HG02870 (cell line): Measurements from ENCODE around the gene TRAF3IP3.

Experiments
- ATAC-seq: cut with Tn5 transposase; IDR thresholded peaks from one replicate; pipeline ENCODE4 v1.9.1; 2021; ENCODE audit warnings: mild to moderate bottlenecking, moderate library complexity; ENCODE audit not compliant: unreplicated experiment

Gene TRAF3IP3

DNA sequence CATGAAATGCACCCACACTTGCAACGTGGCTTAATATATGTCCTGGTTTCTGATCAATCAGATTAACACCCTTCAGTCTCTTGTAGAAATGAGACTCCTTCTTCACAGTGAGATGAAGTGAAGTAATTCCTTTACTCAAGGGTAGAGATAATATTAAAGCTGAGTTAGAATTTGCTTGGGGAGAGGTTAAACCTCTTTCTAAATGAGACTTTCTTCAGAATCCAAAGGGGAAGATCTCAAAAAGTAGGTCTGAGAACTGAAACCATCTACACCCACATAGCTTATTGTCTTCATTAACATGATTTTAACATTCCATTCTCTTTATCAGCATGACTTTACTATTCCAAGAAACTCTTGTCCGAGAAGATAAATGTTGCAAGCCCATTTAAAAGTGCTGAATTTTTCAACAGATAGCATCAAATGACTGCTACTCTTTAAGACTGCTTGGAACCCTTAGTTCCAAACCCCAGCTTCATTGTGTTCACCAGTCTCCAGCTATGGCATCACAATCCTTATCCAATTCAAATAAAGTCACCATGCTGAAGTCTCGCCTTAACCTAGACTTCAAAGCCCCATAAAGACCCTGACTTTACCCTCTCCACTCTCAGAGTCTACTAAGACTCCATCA, 19.2 kb upstream of the TRAF3IP3 start:
- no peak for ATAC-seq

DNA sequence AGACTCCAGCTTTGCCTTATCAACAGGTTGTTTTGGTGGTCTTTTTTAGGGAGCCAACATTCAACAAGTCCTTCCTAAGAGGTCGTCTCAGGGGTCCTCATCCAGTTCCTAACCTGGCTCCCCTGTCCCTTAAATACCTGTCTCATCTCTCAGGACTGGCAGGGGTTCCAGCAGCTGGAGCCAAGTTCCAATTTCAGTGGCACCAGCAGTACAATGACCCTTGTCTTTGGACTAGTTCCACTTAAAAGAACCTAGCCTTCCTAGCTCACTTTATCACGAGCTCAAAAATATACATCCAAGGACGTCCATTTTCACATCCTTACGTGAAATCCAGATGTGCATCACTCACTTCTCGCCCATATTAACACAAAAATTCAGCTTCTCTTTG, 18.7 kb upstream of the TRAF3IP3 start:
- ATAC-seq, result no peak

DNA sequence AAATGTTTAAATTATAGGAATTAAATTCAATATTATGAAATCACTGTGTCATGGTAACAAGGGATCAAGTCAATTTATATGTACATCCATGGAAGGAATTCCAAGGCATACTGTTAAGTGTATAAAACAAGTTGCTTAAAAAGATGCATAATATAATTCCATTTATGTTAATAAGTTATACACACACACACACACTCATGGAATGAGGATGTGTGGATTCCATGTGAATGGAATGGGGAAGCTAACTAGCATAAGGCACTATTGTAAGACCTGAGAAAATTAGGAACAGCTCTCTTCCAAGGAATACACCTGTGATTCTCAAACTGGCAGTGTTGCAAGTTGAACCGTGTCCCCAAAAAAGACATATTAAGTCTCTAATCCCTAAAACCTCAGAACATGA, 17.6 kb upstream of the TRAF3IP3 start:
- ATAC-seq, result no peak

DNA sequence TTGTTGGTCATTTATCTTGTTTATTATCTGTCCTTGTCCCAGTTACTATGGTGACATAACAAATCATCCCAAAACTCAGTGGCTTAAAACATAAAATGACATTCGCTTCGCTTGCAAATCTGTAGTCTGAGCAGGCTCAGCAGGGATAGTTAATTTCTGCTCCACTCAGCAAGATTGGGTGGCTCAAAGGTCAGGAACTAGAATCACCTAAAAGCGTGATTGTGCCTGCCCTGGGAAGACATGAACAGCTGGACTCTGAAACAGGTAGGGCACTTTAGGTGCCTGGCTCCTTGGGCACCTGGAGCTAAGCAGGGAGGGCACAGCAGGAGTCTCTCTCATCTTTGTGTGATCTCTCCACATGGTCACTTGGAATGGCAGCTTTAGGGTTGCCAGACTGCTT, 14.7 kb upstream of the TRAF3IP3 start:
- no peak for ATAC-seq

DNA sequence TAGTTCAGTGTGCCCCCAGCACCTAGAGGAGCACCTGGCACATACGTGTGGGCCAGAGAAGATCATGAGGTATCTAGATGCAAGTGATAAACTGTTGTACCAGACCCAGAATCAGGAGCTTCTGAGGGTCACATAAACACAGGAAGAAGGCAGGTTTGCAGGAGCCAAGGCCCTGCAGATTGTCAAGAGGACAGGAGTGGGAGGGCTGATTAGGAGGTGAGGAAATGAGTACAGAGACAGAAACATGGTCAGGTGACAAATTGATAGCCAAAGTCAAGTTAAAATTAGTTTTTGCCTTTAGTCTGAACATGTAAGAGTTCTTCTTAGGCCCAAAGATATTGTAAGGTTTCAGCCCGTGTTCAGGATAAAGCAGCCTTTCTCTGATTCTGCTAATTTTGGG, 14.0 kb upstream of the TRAF3IP3 start:
- no peak for ATAC-seq

DNA sequence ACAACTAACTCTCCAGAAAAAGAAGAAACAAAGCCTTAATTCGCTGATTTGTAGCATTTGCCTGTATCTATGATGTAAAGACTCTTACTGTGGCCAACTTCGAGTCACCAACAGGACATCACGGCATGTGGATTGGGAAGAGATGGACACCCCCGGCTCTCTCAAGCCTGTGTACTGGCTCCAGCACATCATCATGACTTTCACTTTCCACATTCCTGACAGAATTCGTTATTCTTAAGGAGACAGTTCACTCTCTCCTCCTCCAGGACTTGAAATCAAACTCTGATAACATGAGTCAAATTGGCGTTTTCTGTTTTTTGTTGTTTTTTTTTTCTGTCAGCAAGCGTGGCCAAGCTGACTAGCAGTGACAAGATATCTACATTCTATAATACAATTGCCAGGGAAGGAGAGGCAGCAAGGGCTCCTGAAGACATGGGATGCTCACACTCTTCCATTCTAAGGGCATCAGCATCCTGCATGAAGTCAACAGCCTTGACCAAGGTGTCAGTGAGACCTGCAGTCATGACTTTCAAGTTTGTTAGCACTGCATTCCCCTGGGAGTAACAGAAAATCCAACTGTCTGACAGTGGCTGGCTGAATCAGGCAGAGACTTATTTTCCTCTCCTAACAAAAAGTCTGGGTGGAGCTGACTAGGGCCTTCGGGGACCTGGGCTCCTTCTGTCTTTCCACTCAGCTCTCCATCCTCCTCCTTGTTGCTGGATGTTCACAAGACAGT, 13.3 kb upstream of the TRAF3IP3 start:
- ATAC-seq, result no peak

DNA sequence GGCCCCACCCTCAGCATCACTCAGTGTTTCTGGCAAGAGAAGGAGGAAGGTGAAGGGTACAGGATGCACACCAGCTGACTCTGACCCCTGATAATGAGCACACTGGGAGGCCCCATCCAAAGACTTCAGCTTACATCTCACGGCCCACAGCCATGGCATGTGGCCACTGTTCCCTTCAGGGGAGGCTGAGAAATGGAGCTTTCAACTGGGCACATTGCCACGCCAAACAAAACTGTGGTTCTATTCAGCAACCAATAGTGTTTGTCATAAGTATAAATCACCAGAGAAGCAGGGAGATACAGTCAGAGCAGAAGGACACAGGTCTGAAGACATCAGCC, 12.7 kb upstream of the TRAF3IP3 start:
- no peak for ATAC-seq

DNA sequence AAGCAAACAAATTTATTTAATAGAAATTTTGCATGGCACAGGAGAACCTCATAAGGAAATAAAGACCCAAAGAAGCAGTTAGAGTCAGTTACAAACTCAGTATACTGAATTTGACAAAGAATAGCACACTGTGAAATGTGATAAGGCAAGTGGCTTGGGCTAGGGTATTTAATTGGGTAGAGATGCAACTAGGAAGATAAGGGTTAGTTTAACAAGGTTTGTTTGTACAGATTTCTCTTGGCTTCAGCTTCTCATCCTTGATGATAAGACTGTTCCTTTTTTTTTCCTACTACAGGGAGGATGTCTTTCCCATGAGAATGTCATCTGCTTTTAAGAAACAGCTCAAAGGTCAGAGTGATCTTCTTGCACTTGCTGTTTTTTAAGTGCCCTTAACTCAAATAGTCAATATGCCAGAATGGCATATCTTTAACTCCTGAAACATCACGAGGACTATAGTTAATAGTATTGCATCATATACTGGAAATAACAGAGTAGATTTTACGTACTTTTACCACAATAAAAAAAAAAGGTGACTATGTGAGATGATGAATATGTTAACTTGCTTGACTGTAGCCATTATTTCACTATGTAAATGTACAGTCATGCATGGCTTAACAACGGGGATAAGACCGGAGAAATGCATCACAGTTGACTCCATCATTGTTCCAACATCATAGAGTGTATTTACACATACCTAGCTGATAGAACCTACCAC, 9.2 kb upstream of the TRAF3IP3 start:
- no peak for ATAC-seq

DNA sequence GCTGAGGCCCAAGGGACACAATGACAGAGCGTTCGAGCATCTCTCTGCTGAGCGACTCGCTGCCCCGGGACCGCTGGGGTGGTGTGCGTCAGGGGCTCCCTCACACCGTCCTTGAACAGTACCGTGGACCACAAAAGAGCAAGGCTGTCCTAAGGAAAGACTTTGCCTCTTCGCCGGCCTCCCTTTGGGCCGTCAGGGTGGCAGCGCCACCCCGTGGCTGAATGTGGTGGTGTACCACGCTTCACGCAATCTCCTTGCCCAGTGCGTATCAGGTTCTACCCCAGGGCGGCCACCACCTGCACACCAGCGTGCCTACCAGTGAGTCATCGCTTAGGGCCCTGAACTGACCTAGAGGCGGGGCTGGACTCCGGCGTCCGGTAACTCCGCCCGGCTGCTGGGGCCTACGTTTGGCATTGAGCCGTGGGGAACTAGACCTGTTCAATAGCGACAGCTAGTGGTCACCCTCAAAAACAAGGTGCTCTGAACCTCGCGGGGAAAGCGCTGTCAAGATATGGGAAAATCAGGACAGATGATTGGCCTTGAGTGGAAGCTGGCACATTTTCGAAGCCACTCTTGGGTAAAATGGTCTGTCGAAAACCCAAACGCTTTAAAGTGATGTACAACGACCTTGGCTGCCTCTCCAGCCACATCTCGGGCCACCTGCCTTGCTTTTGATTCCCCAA, 8.1 kb upstream of the TRAF3IP3 start:
- peak; percentile 38 for ATAC-seq

DNA sequence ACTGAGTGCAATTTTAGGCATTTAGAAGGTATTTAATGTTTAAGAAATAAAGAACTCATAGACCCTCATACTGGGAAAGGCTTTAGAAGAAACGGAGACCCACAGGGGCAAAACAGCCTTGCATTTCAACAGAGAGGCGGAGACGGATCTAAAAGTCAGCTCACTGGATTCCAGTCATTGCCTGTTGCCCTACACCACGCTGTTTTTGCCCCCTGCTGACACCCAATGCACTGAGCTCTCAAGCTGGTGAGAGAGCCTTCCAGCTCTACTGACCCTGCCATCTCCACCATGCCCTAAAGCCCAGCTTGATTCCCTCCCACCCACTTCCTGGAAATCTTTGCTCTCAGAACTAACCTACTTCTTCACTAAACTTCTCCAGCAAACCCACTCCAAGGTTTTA, 7.2 kb upstream of the TRAF3IP3 start:
- ATAC-seq, result no peak

DNA sequence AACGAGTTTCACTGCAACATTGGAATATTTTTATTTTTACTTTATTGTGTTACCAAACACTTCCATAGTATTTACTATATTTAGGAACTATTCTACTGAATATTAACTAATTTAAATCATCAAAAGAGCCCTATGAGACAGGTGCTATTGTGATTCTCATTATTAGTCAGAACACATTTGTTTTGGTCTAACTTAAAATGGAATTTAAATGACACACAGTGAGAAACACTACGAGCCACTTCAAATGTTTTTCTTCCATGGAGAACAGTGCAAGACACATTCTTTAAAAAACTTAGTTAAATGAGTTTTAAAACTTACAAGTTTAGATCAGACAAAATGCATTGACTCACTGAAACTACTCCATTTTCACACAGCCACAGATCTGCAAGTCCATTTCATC, 6.6 kb upstream of the TRAF3IP3 start:
- no peak for ATAC-seq

DNA sequence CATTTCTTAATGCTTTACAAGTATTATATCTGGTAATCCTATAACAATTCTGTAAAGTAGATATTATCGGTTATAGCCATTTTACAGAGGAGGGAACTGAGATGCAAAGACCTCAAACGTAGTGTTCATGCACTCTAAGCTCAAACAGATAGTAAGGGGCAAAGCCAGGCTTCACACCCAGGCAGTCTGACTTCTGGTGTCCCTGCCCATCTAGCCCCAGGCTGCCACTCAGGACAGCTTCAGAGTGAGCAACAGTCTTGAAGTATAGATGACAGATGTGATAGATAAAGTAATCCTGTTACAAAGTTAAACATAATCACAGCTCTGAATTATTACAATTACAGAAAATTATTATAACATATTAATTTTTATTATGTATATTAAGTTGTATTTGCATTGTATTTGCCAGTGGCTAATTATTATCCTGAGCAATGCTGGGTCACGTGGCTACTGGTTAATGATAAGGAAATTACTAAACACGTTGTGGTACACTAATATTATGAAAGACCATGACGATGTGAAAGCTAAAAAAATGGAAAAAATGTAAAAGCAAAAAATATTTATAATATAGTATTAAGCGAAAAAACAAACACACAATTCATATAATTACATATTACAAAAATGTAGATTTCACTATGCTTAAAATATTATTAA, 6.1 kb upstream of the TRAF3IP3 start:
- no peak for ATAC-seq

DNA sequence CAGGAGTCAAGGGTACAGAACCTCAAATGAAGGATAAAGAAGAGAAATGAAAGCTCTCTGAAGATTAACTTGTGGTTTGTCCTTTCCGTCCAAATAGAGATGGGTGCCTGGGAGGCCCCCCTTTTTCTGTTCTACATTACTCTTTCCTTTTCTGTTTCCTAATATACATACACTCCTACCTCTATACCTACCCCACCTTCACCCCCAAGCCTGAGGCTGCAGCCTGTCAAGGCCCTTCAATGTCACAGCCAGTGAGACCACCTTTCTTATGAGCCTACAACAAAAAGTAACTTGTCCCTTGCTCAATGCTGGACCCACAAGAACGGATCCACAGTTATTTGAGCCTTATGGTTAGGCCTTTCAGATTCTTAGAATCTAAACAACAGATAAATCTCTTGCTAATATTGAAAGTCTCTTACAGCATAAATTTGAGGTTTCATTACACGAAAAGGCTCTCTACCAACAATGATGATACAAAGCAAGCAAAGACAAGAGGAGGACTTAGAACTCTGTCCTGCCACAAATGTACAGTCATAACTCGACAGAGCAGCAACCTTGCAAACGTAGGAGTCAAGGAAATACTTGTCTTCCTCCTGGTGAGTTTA, 4.1 kb upstream of the TRAF3IP3 start:
- ATAC-seq, result peak; percentile 65

DNA sequence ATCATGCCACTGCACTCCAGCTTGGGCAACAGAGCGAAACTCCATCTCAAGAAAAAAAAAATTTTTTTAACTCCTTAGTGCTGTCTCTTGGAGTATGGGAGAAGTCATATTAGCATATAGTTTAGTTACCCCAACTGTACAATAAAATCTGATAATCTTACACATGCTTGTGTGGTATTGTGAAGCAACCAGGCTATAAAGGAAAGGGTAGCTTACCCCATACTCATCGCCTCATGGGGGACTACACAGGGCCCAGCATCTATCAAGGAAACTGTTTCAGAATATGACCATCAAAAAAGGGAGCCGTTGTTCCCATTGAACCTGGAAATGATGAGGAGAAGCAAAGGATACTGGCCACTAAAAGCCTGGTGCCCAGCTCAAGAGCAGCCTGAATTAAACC, 3.0 kb upstream of the TRAF3IP3 start:
- no peak for ATAC-seq

DNA sequence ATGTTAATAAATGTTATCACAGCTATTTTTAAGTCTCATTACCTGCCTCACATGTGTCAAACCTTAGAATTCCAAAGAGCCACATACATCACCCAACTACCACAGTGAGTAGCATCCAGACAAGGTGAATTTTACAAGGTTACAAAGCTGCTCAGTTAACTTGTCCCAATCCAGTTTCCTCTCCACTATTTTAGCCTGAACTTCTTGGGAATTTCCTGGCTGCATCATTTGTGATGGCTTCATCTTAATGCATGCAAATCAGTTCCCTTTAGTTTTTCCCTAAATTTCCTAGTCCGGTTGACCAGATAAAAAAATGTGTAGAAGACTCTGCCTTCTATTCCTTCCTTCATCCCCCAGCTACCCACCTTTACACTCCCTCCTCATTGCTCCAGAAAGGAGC, 597 bp upstream of the TRAF3IP3 start:
- ATAC-seq, result no peak

DNA sequence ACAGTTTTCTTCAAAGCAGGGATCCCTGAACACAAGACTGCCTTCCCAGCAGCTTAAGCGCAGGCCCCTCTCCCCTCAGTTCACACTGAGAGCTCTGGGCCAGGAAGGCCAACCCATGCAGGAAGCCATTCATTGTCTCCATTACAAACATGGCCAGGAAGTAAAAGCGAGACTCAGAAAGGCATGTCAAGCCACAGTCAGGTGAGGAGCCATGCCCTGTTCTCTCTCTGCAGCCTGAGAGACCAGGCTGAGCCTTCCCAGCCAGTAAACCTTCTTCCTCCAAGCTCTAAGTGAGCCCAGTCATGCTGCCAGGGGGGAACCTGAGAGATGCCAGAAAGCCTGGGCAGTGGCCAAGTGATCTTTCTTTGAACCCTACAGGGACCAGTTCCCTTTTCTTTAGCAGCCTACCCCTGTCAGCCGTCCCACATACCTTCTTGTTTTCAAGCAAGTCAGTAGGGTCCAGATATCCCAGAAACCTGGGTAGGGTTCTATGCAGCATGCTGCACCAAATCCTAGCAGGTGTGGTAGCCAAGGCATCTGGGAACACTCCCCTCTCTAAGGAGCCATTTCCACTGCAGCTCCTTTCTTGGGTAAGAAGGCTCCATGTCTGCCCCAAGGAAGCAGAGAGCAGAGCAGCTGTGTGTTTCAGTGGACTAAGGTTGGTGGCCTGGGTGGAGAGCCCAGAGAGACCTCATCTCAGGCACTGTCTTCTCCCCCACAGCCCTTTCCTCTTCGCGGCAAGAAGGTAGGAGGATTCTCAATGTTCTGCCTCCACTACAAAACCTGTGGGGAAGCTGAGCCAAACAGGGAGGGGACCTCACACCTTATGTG, 977 bp downstream of the TRAF3IP3 start:
- no peak for ATAC-seq

DNA sequence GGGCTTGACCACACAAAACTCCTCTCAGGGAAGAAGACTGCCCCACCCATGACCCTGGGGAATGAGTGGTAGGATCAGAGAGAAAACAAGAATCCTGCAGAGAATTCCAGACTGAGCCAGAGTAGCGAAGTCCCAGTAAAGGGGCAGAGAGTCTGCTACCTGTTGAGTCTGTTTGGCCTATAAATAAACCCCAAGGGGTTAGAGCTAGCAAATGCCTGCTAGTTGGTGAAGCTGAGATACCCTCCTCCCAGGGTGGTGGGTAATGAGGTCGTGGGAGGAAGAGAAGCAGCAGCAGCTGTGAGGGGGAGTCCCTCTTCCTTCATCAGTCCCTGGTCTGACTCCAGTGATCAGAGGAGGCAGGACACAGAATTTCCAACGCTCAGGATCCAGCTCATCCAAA, 2.5 kb downstream of the TRAF3IP3 start:
- no peak for ATAC-seq

DNA sequence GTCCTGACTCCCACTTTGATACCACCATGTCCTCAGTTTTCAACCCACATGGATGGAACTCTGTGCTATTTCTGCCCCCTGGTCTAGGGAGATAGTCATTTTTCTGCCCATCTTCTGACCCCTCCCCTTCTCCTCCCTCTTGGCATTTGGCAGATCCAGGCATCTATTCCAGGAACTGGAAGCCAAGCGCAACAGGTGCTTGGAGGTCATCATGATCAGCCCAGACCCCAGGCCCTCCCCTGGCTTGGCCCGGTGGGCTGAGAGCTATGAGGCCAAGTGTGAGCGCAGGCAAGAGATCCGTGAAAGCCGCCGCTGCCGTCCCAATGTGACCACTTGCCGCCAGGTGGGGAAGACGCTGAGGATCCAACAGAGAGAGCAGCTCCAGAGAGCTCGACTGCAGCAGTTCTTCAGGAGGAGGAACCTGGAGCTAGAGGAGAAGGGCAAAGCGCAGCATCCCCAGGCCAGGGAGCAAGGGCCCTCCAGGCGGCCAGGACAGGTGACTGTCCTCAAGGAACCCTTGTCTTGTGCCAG, 4.0 kb downstream of the TRAF3IP3 start:
- no peak for ATAC-seq

DNA sequence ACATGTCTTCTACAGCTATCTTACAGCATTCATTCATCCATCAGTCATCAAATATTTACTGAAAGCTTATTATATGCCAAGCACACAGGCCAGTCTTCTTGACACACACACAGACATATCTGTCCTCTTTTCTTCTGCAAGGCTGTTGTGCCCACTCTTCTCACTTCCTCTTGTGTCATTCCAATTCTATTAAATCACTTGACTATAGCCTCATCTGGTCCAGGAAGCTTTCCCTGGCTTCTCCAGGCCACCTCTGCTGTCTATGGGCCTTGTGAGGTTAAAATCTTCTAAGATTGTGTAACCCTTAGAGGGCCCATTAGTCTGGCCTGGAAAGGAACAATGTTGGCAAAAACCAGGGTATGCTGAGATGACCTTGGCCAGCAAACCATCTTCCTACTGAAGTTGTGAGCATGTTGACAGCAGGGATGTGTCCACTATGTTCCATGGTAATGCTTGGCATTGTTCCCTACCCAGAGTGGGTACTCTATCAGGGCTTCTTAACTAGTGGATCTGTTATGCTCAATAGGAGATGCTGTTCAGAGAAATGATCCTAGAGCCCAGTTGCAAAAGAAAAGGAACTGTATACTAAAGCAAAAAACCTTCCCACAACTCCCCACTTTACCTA, 5.3 kb downstream of the TRAF3IP3 start:
- ATAC-seq, result no peak
